DMS79 treated with DMSO at 0.1 percent for 48 hours (cell line): ENCODE data around the gene MEPCE.

ENCODE experiments used
- DNase-seq: peaks from one replicate; lab custom pipeline; 2025; lab: John Stamatoyannopoulos, UW

The MEPCE gene

DNA sequence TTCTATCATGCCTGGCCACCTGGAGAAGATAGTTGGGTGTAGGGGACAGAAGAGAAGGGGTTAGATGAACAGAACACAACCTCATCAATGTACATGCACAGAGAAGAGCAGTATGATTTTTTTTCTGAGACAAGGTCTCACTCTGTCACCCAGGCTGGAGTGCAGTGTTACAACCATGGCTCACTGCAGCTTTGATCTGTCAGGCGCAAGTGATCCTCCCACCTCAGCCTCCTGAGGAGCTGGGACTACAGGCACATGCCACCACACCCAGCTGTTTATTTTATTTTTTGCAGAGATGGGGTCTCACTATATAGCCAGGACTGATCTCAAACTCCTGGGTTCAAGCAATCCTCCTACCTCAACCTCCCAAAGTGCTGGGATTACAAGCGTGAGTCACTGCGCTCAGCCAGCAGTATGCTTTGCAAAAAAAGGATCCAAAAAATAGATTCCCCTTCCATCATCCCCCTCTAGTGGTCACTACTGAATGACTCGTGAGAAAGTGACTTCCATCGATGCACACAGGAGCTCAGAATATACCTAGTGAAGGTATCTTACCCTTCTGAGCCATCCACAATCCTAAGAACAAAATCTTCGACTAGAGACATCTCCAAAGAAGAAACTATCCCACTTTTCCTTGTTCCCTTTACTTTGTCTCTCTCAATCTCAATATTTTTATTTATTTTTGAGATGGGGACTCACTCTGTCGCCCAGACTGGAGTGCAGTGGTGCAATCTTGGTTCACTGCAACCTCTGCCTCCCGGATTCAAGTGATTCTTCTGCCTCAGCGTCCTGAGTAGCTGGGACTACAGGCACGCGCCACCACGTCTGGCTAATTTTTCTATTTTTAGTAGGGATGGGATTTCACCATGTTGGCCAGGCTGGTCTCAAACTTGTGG is 22.1 kb upstream of the MEPCE start:
- DNase-seq = peak; percentile 14

DNA sequence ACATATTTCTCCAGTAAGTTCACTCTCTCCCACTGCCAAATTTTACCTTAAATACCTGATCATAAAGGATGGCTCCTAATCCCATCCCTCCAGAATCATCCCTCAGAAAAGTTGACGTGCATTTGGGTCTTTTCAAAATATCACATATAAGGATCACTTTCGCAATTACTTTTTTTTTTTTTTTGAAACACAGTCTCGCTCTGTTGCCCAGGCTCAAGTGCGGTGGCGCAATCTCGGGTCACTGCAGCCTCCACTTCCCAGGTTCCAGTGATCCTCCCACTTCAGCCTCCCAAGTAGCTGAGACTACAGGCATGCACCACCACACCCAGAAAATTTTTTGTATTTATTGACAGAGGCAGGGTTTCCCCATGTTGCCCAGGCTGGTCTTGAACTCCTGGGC is 18.5 kb upstream of the MEPCE start:
- DNase-seq = no peak

DNA sequence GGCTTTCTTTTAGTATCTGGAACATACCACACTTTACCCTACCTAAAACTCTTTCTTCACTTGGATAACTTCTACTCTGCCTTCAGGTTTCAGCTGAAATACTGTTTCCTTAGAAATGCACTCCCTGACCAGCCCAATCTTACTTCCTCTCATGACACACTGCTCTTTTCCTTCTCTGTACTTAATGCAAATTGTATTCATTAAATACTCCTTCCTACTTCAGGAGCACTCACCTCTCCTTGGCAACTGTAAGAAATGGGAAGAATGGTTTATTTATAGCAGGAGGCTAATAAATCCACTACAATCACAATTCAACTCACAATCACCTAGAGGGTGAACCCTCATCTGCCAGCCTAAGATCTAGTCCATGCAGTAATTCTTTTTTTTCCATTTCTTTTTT is 16.3 kb upstream of the MEPCE start:
- DNase-seq = no peak

DNA sequence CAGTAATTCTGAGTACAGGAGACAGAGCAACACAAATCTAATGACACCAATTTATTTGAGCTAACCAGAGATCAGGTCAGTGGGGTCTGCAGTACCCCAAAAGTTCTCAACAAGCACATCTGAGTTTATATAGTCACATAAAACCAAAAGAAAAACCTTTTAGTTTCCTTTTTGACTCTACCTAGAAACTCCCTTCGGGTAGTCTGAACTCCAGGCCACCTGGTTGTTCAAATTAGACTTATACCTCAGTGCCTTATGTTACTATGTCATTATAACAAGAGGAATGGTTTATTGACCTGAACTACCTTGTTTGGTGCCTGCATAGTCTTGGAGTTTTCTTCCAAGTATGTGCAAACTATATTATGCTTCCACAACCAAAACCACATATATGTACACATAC is 15.7 kb upstream of the MEPCE start:
- DNase-seq = no peak

- no peak for DNase-seq
Observed at GRCh38 chr7:100415448-100415847, 14.2 kb upstream of the MEPCE start.

GRCh38 chr7:100418930-100419659 is 10.5 kb upstream of the MEPCE start:
- DNase-seq = no peak

GRCh38 chr7:100419660-100420226 is 9.9 kb upstream of the MEPCE start:
- DNase-seq = no peak

DNA sequence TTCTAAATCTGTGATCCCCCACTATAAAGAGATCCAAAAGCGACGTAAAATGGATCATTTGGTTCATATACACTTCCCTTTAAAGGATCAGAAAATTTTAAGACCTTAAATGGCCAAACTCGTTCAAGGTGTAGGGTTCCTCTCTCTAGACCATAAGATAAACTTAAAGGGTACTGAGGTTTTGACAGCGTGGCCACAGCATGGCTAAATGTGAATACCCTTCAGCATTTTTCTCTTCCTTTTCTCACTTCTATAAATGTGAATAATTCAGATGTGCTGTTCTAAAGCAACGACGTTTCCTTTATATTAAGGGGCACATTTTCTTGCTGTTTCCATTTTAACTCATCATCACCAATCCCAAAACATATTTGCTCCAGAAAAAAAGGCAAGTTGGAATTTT is 6.3 kb upstream of the MEPCE start:
- no peak for DNase-seq

- no peak for DNase-seq
Observed at GRCh38 chr7:100425347-100425746, 4.3 kb upstream of the MEPCE start.

DNA sequence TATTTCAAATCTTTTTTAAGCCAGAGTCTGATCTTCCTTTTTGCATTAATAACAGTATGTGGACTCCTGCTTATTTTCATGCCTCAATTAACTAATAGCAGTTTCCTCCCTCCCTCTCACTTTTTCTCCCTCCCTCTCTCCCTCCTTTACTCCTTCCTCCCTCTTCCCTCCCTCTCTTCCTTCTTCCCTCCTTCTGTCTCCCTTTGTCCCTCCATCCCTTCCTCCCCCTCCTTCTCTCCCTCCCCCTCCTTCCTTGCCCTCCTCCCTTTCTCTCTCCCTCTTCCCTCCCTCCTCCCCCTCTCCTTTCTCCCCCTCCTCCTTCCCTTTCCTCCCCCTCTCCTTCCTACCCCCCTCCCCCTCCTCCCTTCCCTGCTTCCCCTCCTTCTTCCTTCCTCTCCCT is 3.1 kb upstream of the MEPCE start:
- DNase-seq = no peak

GRCh38 chr7:100427762-100428198 is 1.9 kb upstream of the MEPCE start:
- DNase-seq = no peak

- peak; percentile 94 for DNase-seq
Observed at GRCh38 chr7:100428199-100428966, 1.2 kb upstream of the MEPCE start, which contains the start of gene ZCWPW1. TSS of gene ZCWPW1 (minus strand) at chr7:100428703. CDS start at chr7:100420649, 8,054 bp downstream.

DNA sequence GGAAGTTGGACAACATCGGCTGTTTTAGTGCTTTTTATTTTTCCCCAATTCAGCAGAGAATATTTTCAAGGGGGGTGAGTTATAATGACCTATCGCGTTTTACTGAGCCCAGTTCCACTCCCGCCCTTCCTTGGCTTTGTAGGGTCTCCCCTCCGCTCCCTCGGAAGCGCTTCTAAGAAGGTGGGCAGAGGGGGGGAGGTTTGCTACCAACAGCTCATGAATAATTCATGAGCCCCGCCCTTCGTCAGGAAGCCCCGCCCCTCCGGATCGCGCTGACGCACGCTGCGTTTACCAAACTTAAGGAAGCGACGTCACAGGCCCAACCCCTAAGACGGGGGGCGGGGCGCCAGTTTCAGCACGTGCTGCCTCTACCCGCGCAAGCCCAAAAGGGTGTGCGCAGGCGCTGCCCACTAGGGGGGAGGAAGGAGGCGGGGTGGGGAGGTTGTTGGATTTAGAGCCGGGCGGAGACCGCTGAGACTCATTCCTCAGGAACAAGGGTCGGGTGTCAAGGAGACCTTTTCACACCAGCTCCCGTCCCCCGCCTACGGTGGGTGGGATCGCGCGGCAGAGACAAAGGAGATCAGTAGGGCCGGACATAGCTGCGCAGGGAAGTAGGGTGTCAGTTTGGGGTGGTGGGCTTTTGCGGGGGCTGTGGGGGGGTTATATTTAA is 529 bp upstream of the MEPCE start:
- DNase-seq = peak; percentile 98

DNA sequence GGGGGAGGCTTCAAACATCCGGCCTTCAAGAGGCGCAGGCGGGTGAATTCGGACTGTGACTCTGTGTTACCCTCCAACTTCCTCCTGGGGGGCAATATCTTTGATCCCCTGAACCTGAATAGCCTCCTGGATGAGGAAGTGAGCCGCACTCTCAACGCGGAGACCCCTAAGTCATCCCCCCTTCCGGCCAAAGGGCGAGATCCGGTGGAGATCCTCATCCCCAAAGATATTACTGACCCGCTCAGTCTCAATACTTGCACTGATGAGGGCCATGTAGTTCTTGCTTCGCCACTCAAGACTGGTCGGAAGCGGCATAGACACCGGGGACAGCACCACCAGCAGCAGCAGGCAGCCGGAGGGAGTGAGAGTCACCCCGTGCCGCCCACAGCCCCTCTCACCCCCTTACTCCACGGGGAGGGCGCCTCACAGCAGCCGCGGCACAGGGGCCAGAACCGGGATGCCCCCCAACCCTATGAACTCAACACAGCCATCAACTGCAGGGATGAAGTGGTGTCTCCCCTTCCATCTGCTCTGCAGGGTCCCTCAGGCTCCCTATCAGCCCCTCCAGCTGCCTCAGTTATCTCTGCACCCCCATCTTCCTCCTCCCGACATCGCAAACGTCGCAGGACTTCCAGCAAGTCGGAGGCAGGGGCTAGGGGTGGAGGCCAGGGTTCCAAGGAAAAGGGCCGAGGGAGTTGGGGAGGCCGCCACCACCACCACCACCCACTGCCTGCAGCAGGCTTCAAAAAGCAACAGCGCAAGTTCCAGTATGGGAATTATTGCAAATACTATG is 1.1 kb downstream of the MEPCE start:
- DNase-seq = no peak

- DNase-seq = no peak
Observed at GRCh38 chr7:100431286-100431735, 1.7 kb downstream of the MEPCE start.

DNA sequence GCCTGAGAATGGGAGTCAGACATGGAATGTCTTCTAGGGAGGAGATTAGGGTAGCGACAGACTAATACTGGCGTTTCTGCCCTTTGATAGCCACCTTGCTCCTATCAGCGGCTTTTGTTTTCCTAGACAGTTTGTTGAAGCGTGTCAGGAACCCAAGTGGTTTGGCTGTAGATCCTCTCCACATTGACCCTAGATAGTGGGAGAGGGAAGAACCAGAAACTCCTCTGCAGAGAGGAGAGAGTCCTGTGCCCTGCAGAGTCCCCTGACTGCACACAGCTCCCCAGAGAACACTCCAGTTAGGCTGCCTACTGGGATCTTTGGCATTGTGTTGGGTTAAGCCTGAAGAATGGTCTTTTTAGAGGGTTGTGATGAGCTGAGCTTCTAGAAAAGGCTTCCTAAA is 2.4 kb downstream of the MEPCE start:
- no peak for DNase-seq

DNA sequence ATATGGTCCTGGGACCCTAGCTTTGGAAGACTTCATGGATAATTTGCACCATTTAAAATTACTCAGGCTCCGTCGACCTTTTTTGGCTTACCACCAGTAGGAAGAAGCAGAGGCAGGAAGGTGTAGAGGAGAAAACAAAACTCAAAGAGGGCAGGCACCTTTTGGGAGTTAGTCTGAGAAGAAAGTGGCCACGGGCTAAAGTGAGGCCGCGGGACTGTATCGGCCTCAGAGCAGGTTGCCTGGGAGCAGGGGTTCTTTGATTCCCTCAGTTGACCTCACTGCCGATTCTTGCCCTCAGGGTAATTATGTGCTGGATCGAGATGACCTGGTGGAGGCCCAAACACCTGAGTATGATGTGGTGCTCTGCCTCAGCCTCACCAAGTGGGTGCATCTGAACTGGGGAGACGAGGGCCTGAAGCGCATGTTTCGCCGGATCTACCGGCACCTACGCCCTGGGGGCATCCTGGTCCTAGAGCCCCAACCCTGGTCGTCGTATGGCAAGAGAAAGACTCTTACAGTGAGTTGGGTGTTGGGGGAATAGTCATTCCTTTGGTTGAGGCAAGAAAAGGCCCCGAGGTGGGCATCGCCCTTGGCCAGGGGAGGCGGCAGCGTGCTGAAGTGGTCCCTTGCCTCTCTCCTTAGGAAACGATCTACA is 3.1 kb downstream of the MEPCE start:
- DNase-seq = no peak

- no peak for DNase-seq
Observed at GRCh38 chr7:100433276-100433591, 3.6 kb downstream of the MEPCE start.

GRCh38 chr7:100433592-100434296 is 4.1 kb downstream of the MEPCE start:
- no peak for DNase-seq
